Activated CD4-positive, alpha-beta T cell treated with anti-CD3 and anti-CD28 coated beads, Interleukin-2, amount 10 ng/mL, durations not matched to agents 7 days and 5 days (primary cell): Measurements from ENCODE around the gene ZNF592. TPM values are rescaled to one million over a fixed set of nuclear protein-coding genes. Genes with fewer than 3 reads are reported as not detected.

Experiments
- CTCF ChIA-PET: fragments of 350-600 bp; sonication (Branson Sonifier 250); formaldehyde crosslinking; loops from one replicate; lab custom pipeline; 2021; ENCODE audit warnings: antibody characterized with exemption; lab: Charles Lee
- POLR2A ChIA-PET: fragments of 350-600 bp; sonication (Branson Sonifier 250); formaldehyde crosslinking; loops from one replicate; lab custom pipeline; 2021; ENCODE audit warnings: antibody characterized with exemption; lab: Charles Lee
- DNase-seq: peaks from one replicate; pipeline ENCODE4 v3.0.0-alpha.2; 2020
- H3K27ac Mint-ChIP-seq: one replicate; pipeline ENCODE4 v1.8.0; 2021; ENCODE audit warnings: mild to moderate bottlenecking, moderate library complexity, mixed read lengths
- H3K27me3 Mint-ChIP-seq: one replicate; pipeline ENCODE4 v1.8.0; 2021; ENCODE audit warnings: mixed read lengths
- H3K36me3 Mint-ChIP-seq: one replicate; pipeline ENCODE4 v1.8.0; 2021; ENCODE audit warnings: low read depth, mixed read lengths
- H3K4me1 Mint-ChIP-seq: one replicate; pipeline ENCODE4 v1.8.0; 2021; ENCODE audit warnings: mixed read lengths
- H3K4me3 Mint-ChIP-seq: one replicate; pipeline ENCODE4 v1.8.0; 2021; ENCODE audit warnings: mild to moderate bottlenecking, moderate library complexity, mixed read lengths
- H3K9me3 Mint-ChIP-seq: one replicate; pipeline ENCODE4 v1.8.0; 2021; ENCODE audit warnings: mixed read lengths
- total RNA-seq, 2 experiments: library from RNA; stranded (reverse); gene quantifications; one replicate each; pipeline ENCODE4 v1.2.3, GENCODE V29; 2021

Gene ZNF592
- total RNA-seq, 2 experiments from 2014 or later = 44.3 to 51.9 TPM

- ChIA-PET POLR2A (interaction anchor here (0.6 kb wide), 1 partner anchor 41 kb away, joined by 4 read pairs; no protein-coding TSS in a partner anchor), CTCF (interaction anchor here (1.5 kb wide), 1 partner anchor 50 kb away, joined by 3 read pairs; no protein-coding TSS in a partner anchor)
- DNase-seq = no peak
- peaks cover 46% of the 10 kb centered on the region for H3K36me3 Mint-ChIP-seq
- H3K27me3 Mint-ChIP-seq = no peaks in the 10 kb centered on the region
- no peaks in the 10 kb centered on the region for H3K9me3 Mint-ChIP-seq
- H3K27ac Mint-ChIP-seq = no peak overlapping the region
- no peak overlapping the region for H3K4me3 Mint-ChIP-seq
- H3K4me1 Mint-ChIP-seq = peaks cover 19% of the 10 kb centered on the region
Observed at GRCh38 chr15:84766461-84767035, 18.2 kb downstream of the ZNF592 start.

DNA sequence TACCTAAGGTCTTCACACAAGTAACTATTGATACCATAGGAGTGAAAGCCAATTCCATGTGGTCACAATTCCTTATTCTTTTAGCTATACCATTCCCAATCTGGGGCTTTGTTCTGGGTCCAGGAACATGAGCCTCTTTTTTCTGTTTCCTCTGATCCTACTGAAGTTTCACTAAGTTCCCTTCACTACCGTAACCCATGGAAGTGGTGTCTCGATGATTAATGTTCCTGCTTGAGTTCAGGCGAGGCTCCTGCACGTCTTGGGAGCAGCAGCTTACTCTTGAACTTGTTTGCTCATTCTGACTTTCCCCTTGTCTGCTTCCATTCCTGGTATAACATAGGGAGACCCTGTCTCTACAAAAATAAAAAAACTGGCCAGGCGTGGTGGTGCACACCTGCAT is 23.6 kb downstream of the ZNF592 start:
- peaks cover 17% of the 10 kb centered on the region for H3K4me1 Mint-ChIP-seq
- H3K4me3 Mint-ChIP-seq = no peak overlapping the region
- DNase-seq = no peak
- no peaks in the 10 kb centered on the region for H3K27me3 Mint-ChIP-seq
- no peaks in the 10 kb centered on the region for H3K9me3 Mint-ChIP-seq
- CTCF ChIA-PET = interaction anchor here (0.7 kb wide), 1 partner anchor 862 kb away, joined by 4 read pairs; no protein-coding TSS in a partner anchor
- H3K36me3 Mint-ChIP-seq = peaks cover 38% of the 10 kb centered on the region
- H3K27ac Mint-ChIP-seq = no peak overlapping the region
- POLR2A ChIA-PET = no interaction called here

DNA sequence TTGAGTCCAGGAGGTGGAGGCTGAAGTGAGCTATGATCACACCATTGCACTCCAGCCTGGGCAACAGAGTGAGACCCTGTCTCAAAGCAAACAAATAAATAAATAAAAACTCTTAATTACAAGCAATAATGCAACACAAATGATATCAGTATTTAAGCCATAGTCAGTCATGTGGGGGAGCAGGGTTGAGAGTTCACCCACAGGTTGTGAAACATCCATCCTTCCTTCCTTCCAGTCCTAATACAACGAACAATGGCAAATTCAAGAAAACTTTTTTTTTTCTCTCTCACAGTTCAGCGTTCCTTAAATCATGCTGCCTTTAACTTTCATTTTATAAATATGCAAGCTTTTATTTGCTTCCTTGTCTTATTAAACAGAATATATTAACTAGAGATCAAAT is 24.1 kb downstream of the ZNF592 start:
- H3K4me1 Mint-ChIP-seq = peaks cover 17% of the 10 kb centered on the region
- H3K4me3 Mint-ChIP-seq = no peak overlapping the region
- ChIA-PET CTCF (interaction anchor here (0.7 kb wide), 1 partner anchor 861 kb away, joined by 4 read pairs; no protein-coding TSS in a partner anchor), POLR2A (interaction anchor here (0.6 kb wide), 1 partner anchor 51 kb away, joined by 3 read pairs; no protein-coding TSS in a partner anchor)
- no peak overlapping the region for H3K27ac Mint-ChIP-seq
- no peaks in the 10 kb centered on the region for H3K9me3 Mint-ChIP-seq
- no peak for DNase-seq
- H3K36me3 Mint-ChIP-seq = peaks cover 35% of the 10 kb centered on the region
- no peaks in the 10 kb centered on the region for H3K27me3 Mint-ChIP-seq

DNA sequence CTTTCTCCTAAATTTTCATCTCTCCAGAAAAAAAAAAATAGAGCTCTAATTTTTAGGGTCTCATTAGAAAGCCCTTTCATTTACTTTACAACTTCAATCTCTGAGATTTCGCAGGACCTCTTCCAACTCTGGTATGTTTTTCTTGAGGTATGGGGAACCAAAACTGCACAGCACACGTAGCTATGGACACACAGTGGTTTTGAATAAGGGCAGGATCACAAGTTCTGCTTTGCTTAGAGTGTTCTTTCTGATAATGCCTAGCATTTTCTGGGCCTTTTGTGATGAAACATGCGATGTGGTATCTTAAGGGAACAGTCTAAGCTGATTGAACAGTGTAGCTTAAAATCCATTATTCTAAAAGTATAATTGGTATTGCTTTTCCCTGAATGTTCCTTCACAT is 25.3 kb downstream of the ZNF592 start:
- H3K27ac Mint-ChIP-seq = no peak overlapping the region
- peaks cover 18% of the 10 kb centered on the region for H3K4me1 Mint-ChIP-seq
- no peak overlapping the region for H3K4me3 Mint-ChIP-seq
- H3K9me3 Mint-ChIP-seq = no peaks in the 10 kb centered on the region
- ChIA-PET CTCF (interaction anchor here (0.7 to 1.5 kb wide), 3 partner anchors 9 to 44 kb away, joined by 3 to 4 read pairs (median 4); no protein-coding TSS in a partner anchor), POLR2A (no interaction called here)
- H3K27me3 Mint-ChIP-seq = no peaks in the 10 kb centered on the region
- DNase-seq = no peak
- peaks cover 33% of the 10 kb centered on the region for H3K36me3 Mint-ChIP-seq

GRCh38 chr15:84775867-84776449 is 27.6 kb downstream of the ZNF592 start:
- CTCF ChIA-PET = interaction anchor here (1.1 kb wide), 1 partner anchor 119 kb away, joined by 3 read pairs; the partner anchor contains the start of gene NMB
- H3K9me3 Mint-ChIP-seq = no peaks in the 10 kb centered on the region
- H3K27ac Mint-ChIP-seq = no peak overlapping the region
- POLR2A ChIA-PET = no interaction called here
- no peaks in the 10 kb centered on the region for H3K27me3 Mint-ChIP-seq
- H3K4me3 Mint-ChIP-seq = no peak overlapping the region
- H3K36me3 Mint-ChIP-seq = peaks cover 21% of the 10 kb centered on the region
- DNase-seq = no peak
- H3K4me1 Mint-ChIP-seq = peaks cover 8% of the 10 kb centered on the region

GRCh38 chr15:84778194-84778593 is 29.8 kb downstream of the ZNF592 start:
- no peak for DNase-seq
- peaks cover 29% of the 10 kb centered on the region for H3K36me3 Mint-ChIP-seq

DNA sequence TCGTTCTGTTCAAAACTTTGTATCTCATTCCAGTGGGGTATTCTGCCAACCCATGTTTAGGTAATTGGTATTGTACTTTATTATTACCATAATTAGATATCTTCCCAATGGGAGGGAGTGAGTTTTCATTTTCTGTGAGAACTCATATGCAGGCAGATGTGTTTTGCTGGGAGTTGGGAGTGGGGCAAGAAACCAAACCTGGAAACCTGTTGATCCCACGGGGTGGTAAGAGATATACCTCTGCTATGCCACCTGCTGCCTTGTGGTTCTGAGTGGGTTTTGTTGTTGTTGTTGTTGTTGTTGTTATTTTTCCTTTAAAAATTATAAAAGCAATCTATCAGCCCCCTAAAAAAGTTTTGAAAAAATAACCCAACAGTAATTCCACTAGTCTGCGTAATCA is 32.1 kb downstream of the ZNF592 start:
- H3K27ac Mint-ChIP-seq = peak overlapping the region; percentile 5
- CTCF ChIA-PET = interaction anchor here (1.1 kb wide), 1 partner anchor 12 kb away, joined by 3 read pairs; no protein-coding TSS in a partner anchor

More at GRCh38 chr15:84778194-84778593, 29.8 kb downstream of the ZNF592 start:
- CTCF ChIA-PET = no interaction called here
- no peaks in the 10 kb centered on the region for H3K27me3 Mint-ChIP-seq
- H3K9me3 Mint-ChIP-seq = no peaks in the 10 kb centered on the region
- POLR2A ChIA-PET = interaction anchor here (0.5 kb wide), 1 partner anchor 19 kb away, joined by 3 read pairs; no protein-coding TSS in a partner anchor
- peaks cover 24% of the 10 kb centered on the region for H3K4me1 Mint-ChIP-seq
- no peak overlapping the region for H3K4me3 Mint-ChIP-seq
- no peak overlapping the region for H3K27ac Mint-ChIP-seq

GRCh38 chr15:84781495-84781894 is 33.1 kb downstream of the ZNF592 start:
- H3K4me3 Mint-ChIP-seq = no peak overlapping the region
- DNase-seq = no peak
- peaks cover 54% of the 10 kb centered on the region for H3K36me3 Mint-ChIP-seq
- CTCF ChIA-PET = interaction anchor here (1.1 to 1.2 kb wide), 2 partner anchors 11 to 210 kb away, joined by 3 to 4 read pairs; no protein-coding TSS in a partner anchor
- H3K27ac Mint-ChIP-seq = no peak overlapping the region
- POLR2A ChIA-PET = no interaction called here
- H3K9me3 Mint-ChIP-seq = no peaks in the 10 kb centered on the region
- no peaks in the 10 kb centered on the region for H3K27me3 Mint-ChIP-seq
- H3K4me1 Mint-ChIP-seq = peaks cover 30% of the 10 kb centered on the region

More for the DNA sequence above, 32.1 kb downstream of the ZNF592 start:
- H3K4me1 Mint-ChIP-seq = peaks cover 23% of the 10 kb centered on the region
- no peaks in the 10 kb centered on the region for H3K27me3 Mint-ChIP-seq
- no peak for DNase-seq
- no peaks in the 10 kb centered on the region for H3K9me3 Mint-ChIP-seq
- no peak overlapping the region for H3K4me3 Mint-ChIP-seq
- peaks cover 44% of the 10 kb centered on the region for H3K36me3 Mint-ChIP-seq
- POLR2A ChIA-PET = no interaction called here

DNA sequence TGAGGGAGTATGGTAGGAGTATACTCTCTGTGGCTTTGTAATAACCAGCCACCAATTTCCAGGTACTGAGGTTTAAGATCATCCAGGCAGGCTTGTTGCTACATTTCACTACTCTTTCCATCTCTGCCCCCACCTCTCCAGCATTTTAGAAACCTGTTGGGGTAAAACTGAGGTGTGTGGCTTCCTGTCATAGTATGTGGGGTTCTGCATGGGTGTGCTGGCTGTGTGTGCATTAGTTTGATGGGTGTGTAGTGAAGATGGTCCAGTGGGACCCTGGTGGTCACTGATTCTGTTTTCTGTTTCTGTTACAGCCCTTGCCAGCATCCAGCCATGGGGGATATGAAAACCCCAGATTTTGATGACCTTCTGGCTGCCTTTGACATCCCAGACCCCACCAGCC is 34.0 kb downstream of the ZNF592 start:
- Mint-ChIP-seq H3K27me3 (no peaks in the 10 kb centered on the region), H3K9me3 (no peaks in the 10 kb centered on the region), H3K36me3 (peaks cover 55% of the 10 kb centered on the region), H3K4me1 (peaks cover 31% of the 10 kb centered on the region), H3K27ac (peak overlapping the region; percentile 63), H3K4me3 (no peak overlapping the region)
- POLR2A ChIA-PET = no interaction called here
- no peak for DNase-seq
- CTCF ChIA-PET = interaction anchor here (1.2 kb wide), 1 partner anchor 211 kb away, joined by 4 read pairs; no protein-coding TSS in a partner anchor

GRCh38 chr15:84783493-84784251 is 35.3 kb downstream of the ZNF592 start:
- DNase-seq = no peak
- H3K4me3 Mint-ChIP-seq = no peak overlapping the region
- no peaks in the 10 kb centered on the region for H3K27me3 Mint-ChIP-seq
- H3K4me1 Mint-ChIP-seq = peaks cover 36% of the 10 kb centered on the region
- POLR2A ChIA-PET = interaction anchor here (0.6 kb wide), 1 partner anchor 34 kb away, joined by 3 read pairs; no protein-coding TSS in a partner anchor
- peaks cover 59% of the 10 kb centered on the region for H3K36me3 Mint-ChIP-seq
- CTCF ChIA-PET = interaction anchor here (0.6 to 1.1 kb wide), 4 partner anchors 10 to 107 kb away, joined by 3 to 4 read pairs (median 4); no protein-coding TSS in a partner anchor
- H3K9me3 Mint-ChIP-seq = no peaks in the 10 kb centered on the region
- no peak overlapping the region for H3K27ac Mint-ChIP-seq

DNA sequence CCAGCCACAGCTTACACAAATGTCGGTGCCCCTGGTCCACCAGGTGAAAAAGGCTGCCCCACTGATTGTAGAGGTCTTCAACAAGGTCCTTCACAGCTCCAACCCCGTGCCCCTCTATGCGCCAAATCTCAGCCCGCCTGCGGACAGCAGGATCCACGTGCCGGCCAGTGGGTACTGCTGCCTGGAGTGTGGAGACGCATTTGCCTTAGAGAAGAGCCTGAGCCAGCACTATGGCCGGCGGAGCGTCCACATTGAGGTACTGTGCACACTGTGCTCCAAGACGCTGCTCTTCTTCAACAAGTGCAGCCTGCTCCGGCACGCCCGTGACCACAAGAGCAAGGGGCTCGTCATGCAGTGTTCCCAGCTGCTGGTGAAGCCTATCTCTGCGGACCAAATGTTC is 35.9 kb downstream of the ZNF592 start:
- CTCF ChIA-PET = interaction anchor here (1.0 kb wide), 1 partner anchor 34 kb away, joined by 3 read pairs; no protein-coding TSS in a partner anchor
- Mint-ChIP-seq H3K27ac (no peak overlapping the region), H3K27me3 (no peaks in the 10 kb centered on the region), H3K36me3 (peaks cover 58% of the 10 kb centered on the region), H3K4me3 (no peak overlapping the region), H3K9me3 (no peaks in the 10 kb centered on the region), H3K4me1 (peaks cover 36% of the 10 kb centered on the region)
- POLR2A ChIA-PET = no interaction called here
- no peak for DNase-seq

GRCh38 chr15:84785053-84785452 is 36.7 kb downstream of the ZNF592 start:
- CTCF ChIA-PET = interaction anchor here (1.0 to 1.1 kb wide), 2 partner anchors 35 to 214 kb away, joined by 3 read pairs; no protein-coding TSS in a partner anchor
- Mint-ChIP-seq H3K27ac (no peak overlapping the region), H3K9me3 (no peaks in the 10 kb centered on the region), H3K4me1 (peaks cover 36% of the 10 kb centered on the region), H3K27me3 (no peaks in the 10 kb centered on the region), H3K4me3 (no peak overlapping the region), H3K36me3 (peaks cover 57% of the 10 kb centered on the region)
- no peak for DNase-seq
- POLR2A ChIA-PET = no interaction called here
